HepG2 (cell line): ENCODE results near the gene GRIN2D. TPM values are rescaled to one million over a fixed set of nuclear protein-coding genes. Genes with fewer than 3 reads are reported as not detected.

Experiments
- ARNT2 ChIP-seq: sonication (generic); formaldehyde crosslinking; IDR thresholded peaks from 2 replicates; pipeline ENCODE4 v1.8.0; 2022; ENCODE audit warnings: mild to moderate bottlenecking, low read depth, missing genetic modification reagents, moderate library complexity
- ATF1 ChIP-seq: IDR thresholded peaks from 2 replicates; pipeline ENCODE4 v1.6.1; 2016; ENCODE audit warnings: mild to moderate bottlenecking, control low read depth
- ATF6 ChIP-seq: sonication (generic); formaldehyde crosslinking; conservative IDR thresholded peaks from 2 replicates; pipeline ENCODE4 v1.4.0; 2020; ENCODE audit warnings: missing genetic modification reagents
- BCLAF1 ChIP-seq: fragments of 450-650 bp; IDR thresholded peaks from 2 replicates; pipeline ENCODE4 v1.6.1; 2017; ENCODE audit warnings: mild to moderate bottlenecking
- BHLHE40 ChIP-seq: IDR thresholded peaks from 2 replicates; pipeline ENCODE4 v1.6.1; 2011; ENCODE audit warnings: low read length, improper control_type of control experiment
- CHD4 ChIP-seq: fragments of 200-600 bp; sonication (generic); IDR thresholded peaks from 2 replicates; pipeline ENCODE4 v1.7.0; 2017; ENCODE audit warnings: mild to moderate bottlenecking, low read length, borderline replicate concordance
- ELF1 ChIP-seq: sonication (generic); formaldehyde crosslinking; IDR thresholded peaks from 2 replicates; pipeline ENCODE4 v1.4.0; 2020; ENCODE audit warnings: missing genetic modification reagents
- FOXK1 ChIP-seq: sonication (generic); formaldehyde crosslinking; IDR thresholded peaks from 2 replicates; pipeline ENCODE4 v1.4.0; 2020; ENCODE audit warnings: low read depth, missing genetic modification reagents, borderline replicate concordance
- MLXIP ChIP-seq: sonication (generic); formaldehyde crosslinking; IDR thresholded peaks from 2 replicates; pipeline ENCODE4 v1.9.0; 2021; ENCODE audit warnings: missing genetic modification reagents, borderline replicate concordance
- MTA3 ChIP-seq: sonication (generic); formaldehyde crosslinking; IDR thresholded peaks from 2 replicates; pipeline ENCODE4 v1.4.0; 2020; ENCODE audit warnings: missing genetic modification reagents
- NRL ChIP-seq: sonication (generic); formaldehyde crosslinking; IDR thresholded peaks from 2 replicates; pipeline ENCODE4 v1.5.0; 2020; ENCODE audit warnings: missing genetic modification reagents, mild to moderate bottlenecking, moderate library complexity, borderline replicate concordance
- ZUFSP ChIP-seq: sonication (generic); formaldehyde crosslinking; IDR thresholded peaks from 2 replicates; pipeline ENCODE4 v1.9.0; 2021; ENCODE audit warnings: missing genetic modification reagents, mild to moderate bottlenecking, borderline replicate concordance
- polyA plus RNA-seq, 8 experiments: library from polyadenylated mRNA; depleted of rRNA in 3 of 8; stranded (reverse) in 7 of 8; unstranded in 1 of 8; fragments of >200 nt; fragmentation: Illumina TruSeq in 4 of 8; extraction: Trizol in 4 of 8; gene quantifications; 2 replicates each; pipeline versions ENCODE4 v1.2.1 to v1.2.3, GENCODE V29; 2011 to 2016; ENCODE audit warnings: low read depth in 4 of 8, missing spikeins in 1 of 8, mixed read lengths in 1 of 8; ENCODE audit not compliant: insufficient read depth in 1 of 8
- total RNA-seq, 5 experiments: library from RNA; depleted of rRNA; stranded (reverse); fragments of >200 nt; fragmentation: Illumina TruSeq; extraction: Trizol; gene quantifications; 2 replicates each; pipeline ENCODE4 v1.2.3, GENCODE V29; 2016; ENCODE audit warnings: low read depth in 1 of 5
- TF ChIP-seq, protein P1 (sequence below): sonication (generic); formaldehyde crosslinking; IDR thresholded peaks from 2 replicates; pipeline ENCODE4 v1.5.0; 2020; ENCODE audit warnings: mild to moderate bottlenecking, missing genetic modification reagents, borderline replicate concordance

Gene GRIN2D
- total and polyA plus RNA-seq, 2 of the 13 experiments (the other 11 are each of a cell fraction or from before 2014, with no cell fraction given) = 0.02 to 0.13 TPM

DNA sequence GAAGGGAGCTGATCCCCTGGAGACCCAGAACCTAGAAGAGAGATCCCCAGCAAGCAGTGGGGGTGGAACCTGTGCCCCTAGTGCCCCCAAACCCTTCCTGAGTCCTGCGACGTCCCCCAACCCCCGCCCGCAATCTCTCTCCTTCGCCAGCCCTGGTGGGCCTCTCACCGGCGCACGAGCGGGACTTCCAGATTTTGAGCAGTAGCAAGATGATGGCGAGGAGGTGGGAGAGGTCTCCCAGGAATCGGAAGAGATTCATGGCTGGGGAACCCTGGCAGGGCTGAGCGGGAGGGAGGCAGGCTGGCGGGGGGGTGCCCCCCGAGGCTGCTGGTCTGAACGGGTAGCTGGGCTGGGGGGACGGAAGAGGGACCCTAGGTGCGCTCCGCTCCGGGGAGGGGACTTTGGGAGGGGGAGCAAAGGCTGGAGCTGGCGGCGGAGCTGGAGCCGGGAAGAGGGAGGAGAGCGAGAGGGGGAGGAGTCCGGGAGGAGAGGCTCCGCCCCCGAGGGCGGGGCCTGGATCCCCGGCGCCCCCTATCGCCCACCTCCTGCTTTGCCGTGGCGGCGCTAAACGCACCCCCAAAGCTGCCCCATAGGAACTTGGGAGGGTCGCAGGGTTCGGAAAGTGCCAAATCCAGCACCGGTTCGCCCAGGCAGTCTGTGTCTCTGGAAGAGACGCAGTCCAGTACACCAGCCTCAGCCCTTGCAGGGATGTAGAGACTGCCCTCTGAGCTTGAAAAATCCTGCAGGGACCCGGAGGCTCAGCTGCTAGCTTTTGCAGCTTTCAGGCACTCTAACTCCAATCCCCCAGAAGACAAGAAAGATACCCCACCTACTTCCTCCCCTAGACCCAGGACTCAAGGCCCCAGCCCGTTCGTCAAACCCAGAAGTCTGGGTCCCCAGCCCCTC, 2.1 kb upstream of the GRIN2D start, which contains the start of gene KDELR1 (continued):
- no peak for TF ChIP-seq ARNT2 (CRISPR knock-in tag)
- TF ChIP-seq, protein P1, sequence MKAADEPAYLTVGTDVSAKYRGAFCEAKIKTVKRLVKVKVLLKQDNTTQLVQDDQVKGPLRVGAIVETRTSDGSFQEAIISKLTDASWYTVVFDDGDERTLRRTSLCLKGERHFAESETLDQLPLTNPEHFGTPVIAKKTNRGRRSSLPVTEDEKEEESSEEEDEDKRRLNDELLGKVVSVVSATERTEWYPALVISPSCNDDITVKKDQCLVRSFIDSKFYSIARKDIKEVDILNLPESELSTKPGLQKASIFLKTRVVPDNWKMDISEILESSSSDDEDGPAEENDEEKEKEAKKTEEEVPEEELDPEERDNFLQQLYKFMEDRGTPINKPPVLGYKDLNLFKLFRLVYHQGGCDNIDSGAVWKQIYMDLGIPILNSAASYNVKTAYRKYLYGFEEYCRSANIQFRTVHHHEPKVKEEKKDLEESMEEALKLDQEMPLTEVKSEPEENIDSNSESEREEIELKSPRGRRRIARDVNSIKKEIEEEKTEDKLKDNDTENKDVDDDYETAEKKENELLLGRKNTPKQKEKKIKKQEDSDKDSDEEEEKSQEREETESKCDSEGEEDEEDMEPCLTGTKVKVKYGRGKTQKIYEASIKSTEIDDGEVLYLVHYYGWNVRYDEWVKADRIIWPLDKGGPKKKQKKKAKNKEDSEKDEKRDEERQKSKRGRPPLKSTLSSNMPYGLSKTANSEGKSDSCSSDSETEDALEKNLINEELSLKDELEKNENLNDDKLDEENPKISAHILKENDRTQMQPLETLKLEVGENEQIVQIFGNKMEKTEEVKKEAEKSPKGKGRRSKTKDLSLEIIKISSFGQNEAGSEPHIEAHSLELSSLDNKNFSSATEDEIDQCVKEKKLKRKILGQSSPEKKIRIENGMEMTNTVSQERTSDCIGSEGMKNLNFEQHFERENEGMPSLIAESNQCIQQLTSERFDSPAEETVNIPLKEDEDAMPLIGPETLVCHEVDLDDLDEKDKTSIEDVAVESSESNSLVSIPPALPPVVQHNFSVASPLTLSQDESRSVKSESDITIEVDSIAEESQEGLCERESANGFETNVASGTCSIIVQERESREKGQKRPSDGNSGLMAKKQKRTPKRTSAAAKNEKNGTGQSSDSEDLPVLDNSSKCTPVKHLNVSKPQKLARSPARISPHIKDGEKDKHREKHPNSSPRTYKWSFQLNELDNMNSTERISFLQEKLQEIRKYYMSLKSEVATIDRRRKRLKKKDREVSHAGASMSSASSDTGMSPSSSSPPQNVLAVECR (CRISPR knock-in tag) = no peak; the same call in 1 of the 2 replicates
- 0 out of 2 replicates have a peak, but pooled peaks have one; percentile 23 for TF ChIP-seq ELF1 (CRISPR knock-in tag)
- TF ChIP-seq FOXK1 = no peak
- TF ChIP-seq MTA3 (CRISPR knock-in tag) = no peak
- TF ChIP-seq NRL = no peak
- TF ChIP-seq ATF1 (CRISPR knock-in tag) = no peak
- TF ChIP-seq BCLAF1 = no peak
- no peak for TF ChIP-seq MLXIP (CRISPR knock-in tag)
- no peak for TF ChIP-seq CHD4
- TF ChIP-seq ZUFSP = no peak
- TF ChIP-seq ATF6 (CRISPR knock-in tag) = no peak
- no peak for TF ChIP-seq BHLHE40
